BJ (cell line): ENCODE data around the gene TNPO1. TPM values are rescaled to one million over a fixed set of nuclear protein-coding genes. Genes with fewer than 3 reads are reported as not detected.

Experiments
- CTCF ChIA-PET: fragments of 350-600 bp; formaldehyde crosslinking; extraction: SDS; loops from one replicate; lab custom pipeline; 2021; ENCODE audit warnings: antibody characterized with exemption, inconsistent platforms; lab: Yijun Ruan, JAX
- POLR2A ChIA-PET: fragments of 300-600 bp; sonication (Branson Sonifier 250); formaldehyde crosslinking; extraction: SDS; loops from one replicate; lab custom pipeline; 2021; ENCODE audit warnings: antibody characterized with exemption; lab: Charles Lee
- DNase-seq: peaks from one replicate; pipeline ENCODE4 v3.0.0-alpha.2; 2011; ENCODE audit warnings: low read depth
- H3K27me3 ChIP-seq: 2 replicates; pipeline ENCODE4 v1.6.0; 2011; ENCODE audit warnings: low read length; ENCODE audit not compliant: control insufficient read depth, insufficient read depth
- H3K36me3 ChIP-seq: 2 replicates; pipeline ENCODE4 v1.5.1; 2011; ENCODE audit warnings: low read length; ENCODE audit not compliant: control insufficient read depth, insufficient read depth
- H3K4me3 ChIP-seq: 2 replicates; pipeline ENCODE4 v1.5.1; 2011; ENCODE audit warnings: low read depth, mild to moderate bottlenecking, control low read depth, low read length
- CTCF ChIP-seq: IDR thresholded peaks from 2 replicates; pipeline ENCODE4 v1.5.1; 2011; ENCODE audit warnings: low read depth, mild to moderate bottlenecking, control low read depth, inconsistent platforms, low read length, moderate library complexity; ENCODE audit not compliant: insufficient read depth
- polyA plus RNA-seq: library from polyadenylated mRNA; depleted of rRNA; stranded (reverse); fragments of >200 nt; gene quantifications from 2 replicates; pipeline ENCODE4 v1.2.3, GENCODE V29; 2011

TNPO1 gene
- polyA plus RNA-seq, 1 experiment: 49.6 TPM

- peaks cover 12% of the 10 kb centered on the region for H3K36me3 ChIP-seq
- H3K27me3 ChIP-seq: no peaks in the 10 kb centered on the region
- DNase-seq: no peak
- TF ChIP-seq CTCF: no peak
- POLR2A ChIA-PET: no interaction called here
- H3K4me3 ChIP-seq: no peak overlapping the region
- CTCF ChIA-PET: no interaction called here
These were observed 72.1 kb downstream of the TNPO1 start for GRCh38 chr5:72888595-72888994.

GRCh38 chr5:72889324-72889723 is 72.9 kb downstream of the TNPO1 start:
- ChIA-PET POLR2A (no interaction called here), CTCF (no interaction called here)
- no peak overlapping the region for H3K4me3 ChIP-seq
- H3K36me3 ChIP-seq: peaks cover 10% of the 10 kb centered on the region
- no peaks in the 10 kb centered on the region for H3K27me3 ChIP-seq
- DNase-seq: no peak
- TF ChIP-seq CTCF: no peak

GRCh38 chr5:72892846-72893245 is 76.4 kb downstream of the TNPO1 start:
- no peak for DNase-seq
- H3K36me3 ChIP-seq: peaks cover 4% of the 10 kb centered on the region
- no peaks in the 10 kb centered on the region for H3K27me3 ChIP-seq
- POLR2A ChIA-PET: no interaction called here
- TF ChIP-seq CTCF: no peak
- CTCF ChIA-PET: interaction anchor here (0.8 kb wide), 1 partner anchor 9 kb away, joined by 9 read pairs; no protein-coding TSS in a partner anchor
- H3K4me3 ChIP-seq: no peak overlapping the region

GRCh38 chr5:72895758-72896157 is 79.3 kb downstream of the TNPO1 start:
- no peak for TF ChIP-seq CTCF
- Histone ChIP-seq H3K4me3 (no peak overlapping the region), H3K36me3 (peaks cover 5% of the 10 kb centered on the region), H3K27me3 (no peaks in the 10 kb centered on the region)
- POLR2A ChIA-PET: no interaction called here
- DNase-seq: no peak
- CTCF ChIA-PET: interaction anchor here (0.6 kb wide), 2 partner anchors 11 to 25 kb away, joined by 3 to 7 read pairs; no protein-coding TSS in a partner anchor

- CTCF ChIA-PET: interaction anchor here (0.5 kb wide), 1 partner anchor 11 kb away, joined by 3 read pairs; no protein-coding TSS in a partner anchor
- TF ChIP-seq CTCF: no peak
- H3K36me3 ChIP-seq: peaks cover 8% of the 10 kb centered on the region; the same call in 1 of the 2 replicates
- no peaks in the 10 kb centered on the region for H3K27me3 ChIP-seq
- DNase-seq: no peak
- POLR2A ChIA-PET: no interaction called here
- H3K4me3 ChIP-seq: no peak overlapping the region
These were observed 90.3 kb downstream of the TNPO1 start for GRCh38 chr5:72906806-72907205.
